PFSK-1 (cell line): ENCODE measurements around the gene GHSR.

Experiments
- FOXP2 ChIP-seq: optimal IDR thresholded peaks from 2 replicates; pipeline ENCODE3; 2011; ENCODE audit warnings: borderline replicate concordance, control low read depth, inconsistent platforms; ENCODE audit not compliant: insufficient read depth; ENCODE audit errors: extremely low read length, extremely low read depth
- POLR2AphosphoS5 ChIP-seq: IDR thresholded peaks from 2 replicates; pipeline ENCODE4 v1.6.1; 2012; ENCODE audit warnings: low read depth, mild to moderate bottlenecking, control low read depth, low read length, moderate library complexity
- REST ChIP-seq, 2 experiments: IDR thresholded peaks; 2 replicates each; pipeline versions ENCODE4 v1.6.1 to v1.8.0; 2011 to 2012; ENCODE audit warnings: low read depth in 2 of 2, low read length in 2 of 2, control low read depth in 1 of 2, inconsistent platforms in 1 of 2, mild to moderate bottlenecking in 1 of 2, moderate library complexity in 1 of 2; ENCODE audit not compliant: insufficient read depth in 1 of 2
- SIN3A ChIP-seq: IDR thresholded peaks from 2 replicates; pipeline ENCODE4 v1.6.1; 2012; ENCODE audit warnings: mild to moderate bottlenecking, low read length, moderate library complexity, borderline replicate concordance; ENCODE audit not compliant: insufficient read depth
- TAF1 ChIP-seq: IDR thresholded peaks from 2 replicates; pipeline ENCODE4 v1.6.1; 2012; ENCODE audit warnings: low read length, control low read depth, borderline replicate concordance; ENCODE audit not compliant: insufficient read depth

- TF ChIP-seq REST (IDR thresholded peaks at IDR 0.05; ENCODE audit: insufficient read depth in 1 of 2, low read depth in 2 of 2, low read length in 2 of 2) (no peak), TAF1 (no peak), POLR2AphosphoS5 (no peak), SIN3A (no peak), FOXP2 (no peak)
Measured at GRCh38 chr3:172476347-172476746, 28.1 kb upstream of the GHSR start.
